PC-9 (cell line): ENCODE measurements around the gene MYO1E. TPM values are rescaled to one million over a fixed set of nuclear protein-coding genes. Genes with fewer than 3 reads are reported as not detected.
A peak's percentile ranks its signal among the peaks of the same experiment; 100 is the strongest.

Experiments
- BruUV-seq: library from RNA; stranded (reverse); fragments of 400-500 nt; replicated peaks from 2 replicates; lab custom pipeline; 2021; lab: Mats Ljungman, UMichigan
- CTCF ChIA-PET: fragments of 300-600 bp; sonication (Branson Sonifier 250); formaldehyde crosslinking; loops from one replicate; lab custom pipeline; 2022; ENCODE audit warnings: antibody characterized with exemption; lab: Charles Lee
- POLR2A ChIA-PET: fragments of 300-600 bp; sonication (Branson Sonifier 250); formaldehyde crosslinking; loops from one replicate; lab custom pipeline; 2022; ENCODE audit warnings: antibody characterized with exemption; ENCODE audit not compliant: unreplicated experiment; lab: Charles Lee
- DNase-seq, 2 experiments: peaks; one replicate each; pipeline versions ENCODE4 v3.0.0 to v3.0.0-alpha.2; 2015 to 2022; ENCODE audit warnings: mixed read lengths in 1 of 2
- H2AFZ ChIP-seq: fragments of 200-600 bp; sonication (generic); 2 replicates; pipeline ENCODE4 v1.8.1; 2017; ENCODE audit warnings: antibody characterized with exemption
- H3F3A ChIP-seq: fragments of 200-600 bp; sonication (generic); 2 replicates; pipeline ENCODE4 v1.8.1; 2017; ENCODE audit warnings: antibody characterized with exemption, mild to moderate bottlenecking, low read depth; ENCODE audit not compliant: insufficient read depth
- H3K27ac ChIP-seq: fragments of 200-600 bp; sonication (generic); 2 replicates; pipeline ENCODE4 v1.6.1; 2016; ENCODE audit warnings: mixed run types
- H3K27me3 ChIP-seq: fragments of 200-600 bp; sonication (generic); 2 replicates; pipeline ENCODE4 v1.6.1; 2016; ENCODE audit warnings: low read depth, mixed run types; ENCODE audit not compliant: insufficient read depth
- H3K36me3 ChIP-seq: fragments of 200-600 bp; sonication (generic); 2 replicates; pipeline ENCODE4 v1.6.1; 2016; ENCODE audit warnings: low read depth, mixed run types
- H3K4me1 ChIP-seq: fragments of 200-600 bp; sonication (generic); replicated peaks from 2 replicates; pipeline ENCODE4 v1.6.1; 2016; ENCODE audit warnings: mixed run types; ENCODE audit not compliant: insufficient read depth
- H3K4me2 ChIP-seq: fragments of 200-600 bp; sonication (generic); 2 replicates; pipeline ENCODE4 v1.6.1; 2017; ENCODE audit warnings: mixed run types
- H3K4me3 ChIP-seq: fragments of 200-600 bp; sonication (generic); 2 replicates; pipeline ENCODE4 v1.6.1; 2016; ENCODE audit warnings: mixed run types
- H3K79me2 ChIP-seq: fragments of 200-600 bp; sonication (generic); 2 replicates; pipeline ENCODE4 v1.6.1; 2017; ENCODE audit warnings: low read depth, mixed run types
- H3K9me2 ChIP-seq: fragments of 200-600 bp; sonication (generic); 2 replicates; pipeline ENCODE4 v1.8.1; 2017; ENCODE audit warnings: mild to moderate bottlenecking; ENCODE audit not compliant: insufficient read depth
- H3K9me3 ChIP-seq: fragments of 200-600 bp; sonication (generic); 2 replicates; pipeline ENCODE4 v1.8.1; 2016; ENCODE audit warnings: low read depth; ENCODE audit not compliant: insufficient read depth
- H4K20me1 ChIP-seq: fragments of 200-600 bp; sonication (generic); 2 replicates; pipeline ENCODE4 v1.8.1; 2017; ENCODE audit not compliant: insufficient read depth
- CTCF ChIP-seq: fragments of 200-600 bp; sonication (generic); conservative IDR thresholded peaks from 2 replicates; pipeline ENCODE4 v1.6.1; 2017; ENCODE audit warnings: mixed run types, antibody characterized with exemption, mild to moderate bottlenecking, moderate library complexity
- EZH2 ChIP-seq: fragments of 200-600 bp; sonication (generic); IDR thresholded peaks from 2 replicates; pipeline ENCODE4 v1.8.0; 2017; ENCODE audit warnings: antibody characterized with exemption, low read depth
- intact Hi-C: fragments of 100-400 bp; cut with micrococcal nuclease; formaldehyde crosslinking; loops from one replicate; pipeline ENCODE4 v1.10.0; 2022; ENCODE audit not compliant: unreplicated experiment
- total RNA-seq: library from RNA; stranded (reverse); gene quantifications from 2 replicates; pipeline ENCODE4 v1.2.3, GENCODE V29; 2021

Gene MYO1E
- total RNA-seq, 1 experiment from 2014 or later, result 156 TPM

DNA sequence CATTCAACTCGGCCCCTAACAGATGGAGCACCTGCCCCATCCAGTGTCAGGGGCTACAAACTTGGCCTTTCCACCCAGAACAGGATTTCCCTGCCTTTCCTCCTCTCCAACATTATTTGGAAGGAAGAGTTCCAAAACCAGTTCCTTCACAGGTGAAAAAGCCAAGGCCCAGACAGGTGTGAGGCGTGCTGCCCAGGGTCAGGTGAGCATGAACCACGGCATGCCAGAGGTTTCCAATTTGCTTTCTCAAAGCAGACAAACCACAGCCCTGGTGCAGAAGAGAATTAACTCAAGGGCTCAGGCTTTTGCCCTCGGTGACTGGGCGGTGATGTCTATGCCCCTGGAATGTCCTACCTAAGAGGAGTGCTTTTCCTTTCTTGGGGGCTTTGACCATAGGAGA is 122.9 kb downstream of the MYO1E start:
- peaks cover 23% of the 10 kb centered on the region for H3K4me1 ChIP-seq

GRCh38 chr15:59247364-59247763 is 125.3 kb downstream of the MYO1E start:
- H3K36me3 ChIP-seq, result peaks cover 9% of the 10 kb centered on the region; the same call in 1 of the 2 replicates
- peaks cover 37% of the 10 kb centered on the region for H3K79me2 ChIP-seq
- H3K9me2 ChIP-seq, result no peaks in the 10 kb centered on the region
- ChIA-PET POLR2A (no interaction called here), CTCF (interaction anchor here (0.6 kb wide), 1 partner anchor 255 kb away, joined by 5 read pairs; no protein-coding TSS in a partner anchor)
- no peaks in the 10 kb centered on the region for H3K27me3 ChIP-seq
- intact Hi-C loops, result loop anchor here (1.0 kb wide), 1 partner anchor 125 kb away; the partner anchor contains the start of gene MYO1E
- H3K4me1 ChIP-seq, result peaks cover 15% of the 10 kb centered on the region
- TF ChIP-seq EZH2, result no peak
- peak; percentile 69 for TF ChIP-seq CTCF
- H3K27ac ChIP-seq, result 0 out of 2 replicates have a peak overlapping the region, but pooled peaks have one; percentile 19
- no peaks in the 10 kb centered on the region for H3K9me3 ChIP-seq
- peaks cover 10% of the 10 kb centered on the region; the same call in 1 of the 2 replicates for H3F3A ChIP-seq
- no peaks in the 10 kb centered on the region for H4K20me1 ChIP-seq
- BruUV-seq, result no TSS peak
- H2AFZ ChIP-seq, result no peak overlapping the region
- DNase-seq, result peak; percentile 42 to 48
- no peak overlapping the region for H3K4me3 ChIP-seq
- no peak overlapping the region for H3K4me2 ChIP-seq

More for the DNA sequence above, 122.9 kb downstream of the MYO1E start:
- Histone ChIP-seq H3K9me3 (no peaks in the 10 kb centered on the region), H3K36me3 (peaks cover 22% of the 10 kb centered on the region; the same call in 1 of the 2 replicates), H2AFZ (no peak overlapping the region), H3K79me2 (peaks cover 58% of the 10 kb centered on the region), H3K27ac (0 out of 2 replicates have a peak overlapping the region, but pooled peaks have one; percentile 13), H3F3A (peaks cover 18% of the 10 kb centered on the region; the same call in 1 of the 2 replicates), H3K9me2 (no peaks in the 10 kb centered on the region), H3K4me2 (no peak overlapping the region), H4K20me1 (no peaks in the 10 kb centered on the region), H3K4me3 (no peak overlapping the region), H3K27me3 (no peaks in the 10 kb centered on the region)
- intact Hi-C loops, result loop anchor here (2.0 kb wide), 1 partner anchor 243 kb away; no protein-coding TSS in a partner anchor
- no TSS peak for BruUV-seq
- ChIA-PET POLR2A (no interaction called here), CTCF (no interaction called here)
- TF ChIP-seq EZH2 (no peak), CTCF (no peak)
- peak; percentile 47 to 63 for DNase-seq

- intact Hi-C loops, result no loop called here
- ChIA-PET POLR2A (interaction anchor here (0.8 kb wide), 1 partner anchor 76 kb away, joined by 8 read pairs; no protein-coding TSS in a partner anchor), CTCF (interaction anchor here (0.6 kb wide), 1 partner anchor 75 kb away, joined by 5 read pairs; no protein-coding TSS in a partner anchor)
- H3K9me3 ChIP-seq, result no peaks in the 10 kb centered on the region
- DNase-seq, result no peak
- no peaks in the 10 kb centered on the region for H4K20me1 ChIP-seq
- H3K36me3 ChIP-seq, result no peaks in the 10 kb centered on the region
- peaks cover under 1% of the 10 kb centered on the region; the same call in 1 of the 2 replicates for H3F3A ChIP-seq
- peaks cover 29% of the 10 kb centered on the region for H3K79me2 ChIP-seq
- no peak for TF ChIP-seq EZH2
- H3K4me1 ChIP-seq, result peaks cover 2% of the 10 kb centered on the region; the same call in 1 of the 2 replicates
- BruUV-seq, result no TSS peak
- H2AFZ ChIP-seq, result no peak overlapping the region
- no peak overlapping the region for H3K4me2 ChIP-seq
- H3K27ac ChIP-seq, result no peak overlapping the region
- no peaks in the 10 kb centered on the region for H3K27me3 ChIP-seq
- no peak overlapping the region for H3K4me3 ChIP-seq
- no peaks in the 10 kb centered on the region for H3K9me2 ChIP-seq
These were observed 127.1 kb downstream of the MYO1E start for GRCh38 chr15:59245559-59245958.
